Mammary epithelial cell (primary cell): ENCODE results near the gene FMNL2.

ENCODE experiments used
- CTCF ChIP-seq, 2 donors: IDR thresholded peaks in 1 of 2; conservative IDR thresholded peaks in 1 of 2; 2 replicates each; pipeline ENCODE4 v1.5.1; 2011 to 2012; ENCODE audit warnings: inconsistent platforms in 2 of 2, low read length in 2 of 2, mild to moderate bottlenecking in 2 of 2, control low read depth in 1 of 2, low read depth in 1 of 2; ENCODE audit not compliant: insufficient read depth in 1 of 2; ENCODE audit errors: extremely low read depth in 1 of 2
- EZH2 ChIP-seq: IDR thresholded peaks from 2 replicates; pipeline ENCODE4 v1.6.1; 2012; ENCODE audit warnings: low read length, inconsistent platforms, borderline replicate concordance

GRCh38 chr2:152490686-152491455 lies 155.9 kb downstream of the FMNL2 start:
- TF ChIP-seq EZH2 (no peak), CTCF (conservative IDR thresholded peaks at IDR 0.05 in 1 of 2, IDR thresholded peaks at IDR 0.05 in 1 of 2; ENCODE audit: extremely low read depth in 1 of 2, insufficient read depth in 1 of 2, low read depth in 1 of 2, low read length in 2 of 2) (no peak)
